Measurements from ENCODE around the gene FOSB.

The FOSB gene

DNA sequence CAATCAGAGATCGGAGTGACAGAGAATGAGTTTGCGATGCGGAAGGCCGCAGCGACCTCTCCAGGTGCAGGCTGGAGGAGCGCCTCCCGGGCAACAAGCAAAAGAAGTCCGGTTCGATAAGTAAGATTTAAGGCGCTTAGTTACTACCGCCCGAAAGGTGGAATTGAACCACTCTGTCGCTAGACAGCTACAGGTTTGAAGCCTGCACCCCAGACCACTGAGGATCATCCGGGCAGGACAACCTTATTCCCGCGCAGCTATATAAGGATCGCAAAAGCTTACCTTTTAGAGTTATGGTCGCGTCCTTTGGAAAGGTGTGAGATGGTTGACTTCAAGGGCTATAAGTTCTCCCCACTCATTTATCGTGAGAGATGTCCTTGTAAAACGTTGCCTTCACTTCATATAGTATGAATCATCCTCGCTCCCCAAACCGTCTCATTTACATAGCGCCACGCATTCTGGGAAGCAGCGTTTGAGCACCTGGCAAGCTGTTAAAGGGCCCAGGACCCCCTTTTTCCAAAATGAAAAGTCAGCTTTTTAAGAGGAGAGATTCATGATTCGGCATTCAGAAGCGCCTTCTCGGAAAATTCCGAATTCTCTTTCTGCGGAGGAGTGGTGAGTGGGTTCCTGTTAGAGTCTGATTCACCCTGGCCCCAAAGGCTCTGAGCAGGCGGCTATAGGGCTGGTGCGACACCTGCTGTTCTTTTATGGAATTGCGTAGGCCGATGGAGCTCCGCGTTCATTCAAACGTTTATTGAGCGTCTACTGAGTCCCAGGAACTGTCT lies 10.8 kb downstream of the FOSB start:
- Mint-ChIP-seq H3K4me1 (peaks cover 36% of the 10 kb centered on the region), H3K27ac (peak overlapping the region; percentile 99), H3K9me3 (no peaks in the 10 kb centered on the region), H3K27me3 (no peaks in the 10 kb centered on the region), H3K36me3 (no peaks in the 10 kb centered on the region), H3K4me3 (peak overlapping the region; percentile 82)
- ATAC-seq = peak; percentile 98

DNA sequence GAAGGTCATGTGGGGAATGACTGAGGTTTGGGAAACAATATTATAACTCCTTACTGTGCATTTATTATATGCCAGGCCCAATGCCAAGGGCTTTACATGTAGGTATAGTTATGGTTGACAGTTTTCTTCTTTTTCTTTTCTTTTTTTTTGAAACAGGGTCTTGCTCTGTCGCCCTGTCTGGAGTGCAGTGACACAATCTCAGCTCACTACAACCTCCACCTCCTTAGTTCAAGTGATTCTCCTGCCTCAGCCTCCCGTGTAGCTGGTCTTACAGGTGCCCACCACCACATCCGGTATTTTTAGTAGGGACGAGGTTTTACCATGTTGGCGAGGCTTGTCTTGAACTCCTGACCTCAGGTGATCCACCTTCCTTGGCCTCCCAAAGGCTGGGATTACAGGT lies 15.2 kb downstream of the FOSB start:
- Mint-ChIP-seq H3K27ac (no peak overlapping the region), H3K9me3 (no peaks in the 10 kb centered on the region), H3K36me3 (no peaks in the 10 kb centered on the region), H3K27me3 (no peaks in the 10 kb centered on the region), H3K4me3 (no peak overlapping the region), H3K4me1 (peaks cover 19% of the 10 kb centered on the region)
- no peak for ATAC-seq

DNA sequence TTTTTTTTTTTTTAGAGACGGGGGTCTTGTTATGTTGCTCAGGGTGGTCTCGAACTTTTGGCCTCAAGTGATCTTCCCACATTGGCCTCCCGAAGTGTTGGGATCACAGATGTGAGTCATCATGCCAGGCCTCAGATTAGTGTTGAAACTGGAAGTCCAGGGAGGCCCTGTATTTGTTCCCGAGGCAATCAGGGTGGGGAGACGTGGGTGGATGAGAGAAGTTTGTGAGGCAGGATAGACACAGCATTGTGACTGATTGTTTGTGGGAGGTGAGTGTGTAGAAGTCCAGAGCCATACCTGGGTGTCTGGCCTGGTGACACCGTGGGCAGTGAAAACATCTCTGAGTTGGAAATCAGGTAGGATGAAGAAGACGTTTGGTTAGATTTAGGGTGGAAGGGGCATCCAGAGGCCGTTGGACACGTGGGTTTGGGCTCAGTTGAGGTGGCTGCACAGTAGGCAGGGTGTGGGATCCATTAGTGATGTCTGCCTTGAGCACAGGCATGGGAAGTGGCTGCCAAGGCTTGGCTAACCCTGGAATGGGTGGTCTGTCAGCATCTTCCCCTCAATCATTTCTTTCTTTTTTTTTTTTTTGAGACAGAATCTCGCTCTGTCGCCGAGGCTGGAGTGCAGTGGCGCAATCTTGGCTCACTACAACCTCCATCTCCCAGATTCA lies 16.6 kb downstream of the FOSB start:
- peaks cover 7% of the 10 kb centered on the region for H3K4me1 Mint-ChIP-seq
- no peaks in the 10 kb centered on the region for H3K27me3 Mint-ChIP-seq
- no peaks in the 10 kb centered on the region for H3K9me3 Mint-ChIP-seq
- ATAC-seq = no peak
- H3K36me3 Mint-ChIP-seq = no peaks in the 10 kb centered on the region
- H3K4me3 Mint-ChIP-seq = no peak overlapping the region
- H3K27ac Mint-ChIP-seq = no peak overlapping the region

DNA sequence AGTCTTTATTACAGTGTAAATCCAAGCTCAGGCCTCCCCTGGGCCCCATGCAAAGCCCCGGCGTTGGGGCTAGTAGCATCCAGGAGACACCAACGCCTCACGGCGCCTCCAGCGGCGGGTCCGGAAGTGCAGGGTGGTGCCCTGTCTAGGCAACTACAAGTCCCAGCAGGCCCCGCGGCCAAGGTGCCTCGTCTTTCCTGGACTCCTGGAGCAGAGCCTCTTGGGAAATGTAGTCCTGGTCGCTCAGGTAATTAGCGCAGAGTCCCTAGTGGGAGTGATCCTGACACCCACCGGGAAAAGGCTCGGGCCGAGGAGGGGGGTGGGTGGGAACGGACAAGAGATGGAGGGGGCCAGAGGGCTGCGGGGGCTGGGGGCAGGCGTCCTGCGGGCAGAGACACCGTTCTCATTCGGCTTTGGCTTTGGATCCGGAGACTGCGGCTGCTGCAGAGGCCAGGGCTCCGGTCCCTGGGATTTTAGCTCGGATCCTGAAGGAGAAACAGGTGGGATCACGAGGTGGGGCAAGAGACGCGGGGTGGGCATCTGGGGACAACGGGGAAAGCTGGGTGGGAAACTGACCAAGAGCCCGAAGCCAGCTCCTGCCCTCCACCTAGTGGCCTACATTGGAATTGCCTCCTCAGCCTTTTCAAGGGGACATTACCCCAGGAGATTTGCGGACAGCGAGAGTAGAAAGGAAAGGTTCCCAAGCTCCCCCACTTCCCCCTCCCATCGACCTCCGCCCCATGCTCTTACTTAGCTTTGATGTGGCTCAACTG lies 17.7 kb downstream of the FOSB start:
- H3K27ac Mint-ChIP-seq = peak overlapping the region; percentile 77
- H3K4me3 Mint-ChIP-seq = peak overlapping the region; percentile 95
- peak; percentile 99 for ATAC-seq
- H3K36me3 Mint-ChIP-seq = no peaks in the 10 kb centered on the region
- peaks cover 7% of the 10 kb centered on the region for H3K4me1 Mint-ChIP-seq
- no peaks in the 10 kb centered on the region for H3K9me3 Mint-ChIP-seq
- no peaks in the 10 kb centered on the region for H3K27me3 Mint-ChIP-seq

DNA sequence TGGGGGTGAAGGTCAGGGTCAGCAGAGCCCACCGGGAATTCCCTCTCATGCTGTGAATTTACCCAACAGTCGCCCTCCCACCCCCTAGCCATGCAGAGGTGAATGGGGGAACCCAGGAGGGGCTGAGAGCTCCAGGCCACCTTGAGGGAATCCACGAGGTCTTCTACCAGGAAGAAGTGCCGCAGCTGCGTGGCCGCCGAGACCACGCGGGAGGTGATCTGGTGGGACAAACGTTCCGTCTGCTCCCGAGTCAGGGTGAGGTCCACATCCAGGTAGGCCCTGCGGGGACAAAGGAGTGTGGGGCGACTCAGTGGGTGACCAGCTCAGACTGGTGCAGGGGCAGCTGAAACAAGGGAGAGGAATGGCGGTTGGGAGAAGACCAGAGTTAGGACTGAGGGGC lies 20.9 kb downstream of the FOSB start:
- H3K4me1 Mint-ChIP-seq = peaks cover 19% of the 10 kb centered on the region
- no peak for ATAC-seq
- no peaks in the 10 kb centered on the region for H3K36me3 Mint-ChIP-seq
- peaks cover 13% of the 10 kb centered on the region for H3K27me3 Mint-ChIP-seq
- no peak overlapping the region for H3K27ac Mint-ChIP-seq
- H3K4me3 Mint-ChIP-seq = no peak overlapping the region
- H3K9me3 Mint-ChIP-seq = no peaks in the 10 kb centered on the region

DNA sequence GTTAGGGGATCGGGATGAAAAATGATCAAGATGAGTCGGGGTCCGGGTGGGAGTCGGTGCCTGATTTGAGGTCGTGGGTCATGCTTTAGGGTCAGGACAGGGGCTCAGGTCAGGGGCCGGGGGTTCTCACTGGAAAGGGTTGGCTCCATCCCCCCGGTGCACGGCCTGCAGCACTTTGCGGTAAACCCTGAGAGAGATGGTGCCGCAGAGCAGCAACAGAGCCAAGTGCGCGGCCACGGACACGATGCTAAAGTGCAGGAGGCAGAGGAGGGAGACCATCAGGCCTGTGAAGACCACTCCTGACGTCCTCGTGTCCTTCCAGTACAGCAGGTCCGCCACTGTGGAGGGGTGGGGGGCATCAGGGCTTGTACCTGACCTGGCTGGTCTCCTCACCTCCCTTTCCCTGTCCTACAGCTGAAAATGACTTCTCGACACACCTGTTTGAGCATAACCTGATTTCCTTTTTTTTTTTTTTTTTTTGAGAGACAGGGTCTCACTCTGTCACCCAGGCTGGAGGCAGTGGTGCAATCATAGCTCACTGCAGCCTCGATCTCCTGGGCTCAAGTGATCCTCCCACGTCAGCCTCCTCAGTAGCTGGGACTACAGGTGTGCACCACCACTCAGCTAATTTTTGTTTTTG lies 21.5 kb downstream of the FOSB start:
- Mint-ChIP-seq H3K4me3 (no peak overlapping the region), H3K9me3 (no peaks in the 10 kb centered on the region)
- no peak for ATAC-seq

DNA sequence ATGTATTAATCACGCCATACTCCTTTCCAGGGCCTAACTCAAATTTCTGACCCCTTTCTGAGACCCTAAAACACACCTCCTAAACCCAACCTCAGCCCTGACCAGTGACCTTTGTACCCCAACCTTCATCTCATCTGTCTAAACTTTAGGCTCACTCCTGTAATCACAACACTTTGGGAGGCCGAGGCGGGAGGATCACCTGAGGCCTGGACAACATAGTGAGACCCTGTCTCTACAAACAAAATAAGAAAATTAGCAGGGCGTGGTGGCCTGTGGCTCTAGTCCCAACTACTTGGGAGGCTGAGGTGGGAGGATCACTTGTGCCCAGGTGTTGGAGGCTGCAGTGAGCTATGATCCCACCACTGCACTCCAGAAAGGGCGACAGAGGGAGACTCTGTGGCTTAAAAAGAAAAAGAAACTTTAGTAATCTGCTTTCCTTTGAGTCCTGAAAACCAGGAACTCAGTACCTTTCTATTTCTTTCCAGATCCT lies 24.4 kb downstream of the FOSB start:
- Mint-ChIP-seq H3K4me1 (peaks cover 37% of the 10 kb centered on the region), H3K4me3 (peak overlapping the region; percentile 51), H3K27ac (no peak overlapping the region), H3K9me3 (no peaks in the 10 kb centered on the region), H3K36me3 (no peaks in the 10 kb centered on the region), H3K27me3 (peaks cover 27% of the 10 kb centered on the region)
- ATAC-seq = no peak

More for the DNA sequence above, 21.5 kb downstream of the FOSB start:
- no peak overlapping the region for H3K27ac Mint-ChIP-seq
- H3K27me3 Mint-ChIP-seq = peaks cover 13% of the 10 kb centered on the region
- peaks cover 25% of the 10 kb centered on the region for H3K4me1 Mint-ChIP-seq
- no peaks in the 10 kb centered on the region for H3K36me3 Mint-ChIP-seq

DNA sequence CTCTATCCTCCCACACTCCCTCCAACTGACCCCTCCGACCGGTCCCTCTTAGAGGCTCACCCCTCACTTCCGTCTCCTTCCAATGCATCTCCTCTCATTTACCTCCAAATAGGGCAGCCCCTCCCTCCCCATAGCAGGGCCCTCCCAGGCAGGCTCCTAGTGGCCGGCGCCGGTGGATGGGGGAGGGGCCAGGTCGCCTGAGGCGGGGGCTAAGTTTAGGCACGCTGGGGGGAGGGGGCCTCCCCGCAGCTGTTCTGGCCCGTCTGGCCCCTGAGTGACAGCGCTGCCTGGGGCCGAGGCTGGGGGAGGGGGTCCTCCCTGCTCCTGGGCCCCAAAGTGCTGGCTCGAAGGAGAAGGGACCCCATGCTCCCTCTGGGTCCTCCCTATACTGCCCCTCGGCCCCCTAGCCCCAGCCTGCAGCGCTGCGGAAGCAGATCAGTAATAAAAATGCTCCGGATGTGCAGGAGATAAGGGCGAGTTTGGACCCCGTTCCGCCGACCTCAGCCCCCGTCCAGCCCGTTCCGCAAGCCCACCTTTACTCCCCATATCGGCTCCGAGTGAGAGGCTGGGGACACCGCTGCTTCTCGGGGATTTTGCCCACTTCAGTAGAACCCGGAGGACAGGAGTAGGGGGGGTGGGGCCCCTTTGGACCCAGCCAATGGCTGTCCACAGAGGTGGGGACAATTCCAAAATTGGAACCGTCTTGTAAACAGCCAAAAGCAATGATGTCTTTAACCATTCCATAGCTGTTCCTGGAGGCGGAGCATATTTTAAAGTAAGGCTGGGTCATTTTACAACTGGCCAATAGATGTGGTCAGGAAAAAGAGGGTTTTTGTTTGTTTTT lies 25.1 kb downstream of the FOSB start:
- ATAC-seq = no peak
- peak overlapping the region; percentile 54 for H3K27ac Mint-ChIP-seq
- H3K9me3 Mint-ChIP-seq = no peaks in the 10 kb centered on the region
- peak overlapping the region; percentile 59 for H3K4me3 Mint-ChIP-seq
- peaks cover 27% of the 10 kb centered on the region for H3K27me3 Mint-ChIP-seq
- peaks cover 43% of the 10 kb centered on the region for H3K4me1 Mint-ChIP-seq
- no peaks in the 10 kb centered on the region for H3K36me3 Mint-ChIP-seq

DNA sequence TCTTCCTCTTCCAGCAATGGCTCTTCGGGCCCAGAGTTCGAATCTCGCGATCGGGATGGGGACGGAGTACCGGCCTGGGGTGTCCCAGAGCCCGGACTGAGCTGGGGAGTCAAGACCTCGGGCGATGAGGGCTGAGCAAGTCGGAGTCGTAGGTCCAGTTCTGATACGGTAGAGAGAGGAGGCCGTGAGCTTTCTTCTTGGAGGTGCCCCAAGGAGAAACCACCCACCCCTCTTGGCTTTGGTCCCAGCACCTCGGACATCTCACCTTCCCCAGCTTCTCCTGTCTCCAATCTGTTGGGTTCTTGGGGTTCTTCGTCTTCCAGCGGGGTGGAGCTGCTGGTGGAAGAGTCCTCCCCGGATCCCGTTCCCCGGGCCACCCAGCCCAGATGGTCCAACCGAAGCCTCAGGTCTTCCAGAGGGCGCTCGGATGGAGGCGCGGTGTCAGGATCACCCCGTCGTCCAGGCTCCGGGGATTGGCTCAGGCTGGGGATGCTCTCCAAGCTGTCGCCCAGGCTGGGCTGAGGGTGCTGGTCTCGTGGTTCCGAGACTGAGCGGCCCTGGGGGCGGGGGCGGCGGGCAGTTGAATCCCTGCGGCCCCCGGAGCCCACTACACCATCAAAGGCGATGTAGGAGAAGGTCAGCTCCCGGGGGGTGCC lies 26.6 kb downstream of the FOSB start:
- Mint-ChIP-seq H3K4me3 (no peak overlapping the region), H3K27ac (no peak overlapping the region), H3K36me3 (no peaks in the 10 kb centered on the region), H3K9me3 (peaks cover 2% of the 10 kb centered on the region), H3K27me3 (peaks cover 27% of the 10 kb centered on the region), H3K4me1 (peaks cover 56% of the 10 kb centered on the region)
- ATAC-seq = no peak

DNA sequence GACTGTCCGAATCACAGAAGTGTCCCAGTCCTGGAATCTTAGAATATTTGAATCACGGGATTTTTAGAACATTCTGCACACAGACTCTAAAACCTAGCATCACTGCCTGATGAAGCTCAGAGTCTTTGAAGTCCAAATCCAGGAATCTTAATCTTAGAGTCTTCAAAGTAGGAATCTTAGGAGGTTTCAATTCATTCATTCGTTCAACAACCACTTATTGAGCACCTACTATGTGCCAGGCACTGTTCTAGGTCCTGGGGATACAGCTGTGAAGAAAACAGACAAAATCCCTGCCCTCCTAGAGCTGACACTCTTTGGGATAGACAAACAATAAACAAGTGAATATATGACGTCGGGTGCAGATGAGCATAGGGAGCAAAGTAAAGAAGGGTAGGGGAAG lies 27.4 kb downstream of the FOSB start:
- no peaks in the 10 kb centered on the region for H3K36me3 Mint-ChIP-seq
- peaks cover 4% of the 10 kb centered on the region for H3K9me3 Mint-ChIP-seq
- H3K27me3 Mint-ChIP-seq = peaks cover 27% of the 10 kb centered on the region
- no peak overlapping the region for H3K27ac Mint-ChIP-seq
- H3K4me3 Mint-ChIP-seq = peak overlapping the region; percentile 52
- ATAC-seq = no peak
- H3K4me1 Mint-ChIP-seq = peaks cover 61% of the 10 kb centered on the region

DNA sequence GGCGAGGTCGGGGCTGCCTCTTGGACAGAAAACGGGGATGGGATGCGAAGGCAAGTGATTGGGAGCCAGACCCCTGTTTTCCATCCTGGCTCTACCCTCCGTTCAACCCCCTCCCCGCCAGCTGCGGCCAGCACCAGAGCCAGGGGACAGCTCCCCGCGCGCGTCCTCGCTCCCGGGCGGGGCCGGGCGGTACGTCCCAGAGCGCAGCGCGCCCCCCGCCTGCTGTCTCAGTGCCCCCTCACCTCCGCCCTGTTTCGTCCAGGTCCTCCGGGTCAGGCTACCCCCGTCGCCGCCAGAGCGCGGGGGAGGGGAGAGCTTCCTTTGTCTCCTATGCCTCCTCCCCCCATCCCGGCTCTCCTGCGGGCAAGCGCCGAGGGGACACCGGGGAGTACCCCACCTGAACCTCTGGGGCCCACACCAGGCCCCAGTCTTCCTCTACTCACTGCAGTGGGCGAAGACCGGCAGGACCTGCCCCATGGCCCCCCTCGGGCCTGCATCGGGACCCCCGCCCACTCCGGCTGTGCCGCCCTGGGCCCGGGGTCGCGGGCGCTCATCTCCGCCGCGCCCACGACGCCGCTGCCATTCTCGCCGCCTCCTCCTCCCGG lies 28.7 kb downstream of the FOSB start:
- Mint-ChIP-seq H3K9me3 (peaks cover 4% of the 10 kb centered on the region), H3K27me3 (peaks cover 27% of the 10 kb centered on the region), H3K27ac (peak overlapping the region; percentile 54), H3K4me3 (peak overlapping the region; percentile 81), H3K4me1 (peaks cover 70% of the 10 kb centered on the region), H3K36me3 (peaks cover 6% of the 10 kb centered on the region)
- ATAC-seq = peak; percentile 34

DNA sequence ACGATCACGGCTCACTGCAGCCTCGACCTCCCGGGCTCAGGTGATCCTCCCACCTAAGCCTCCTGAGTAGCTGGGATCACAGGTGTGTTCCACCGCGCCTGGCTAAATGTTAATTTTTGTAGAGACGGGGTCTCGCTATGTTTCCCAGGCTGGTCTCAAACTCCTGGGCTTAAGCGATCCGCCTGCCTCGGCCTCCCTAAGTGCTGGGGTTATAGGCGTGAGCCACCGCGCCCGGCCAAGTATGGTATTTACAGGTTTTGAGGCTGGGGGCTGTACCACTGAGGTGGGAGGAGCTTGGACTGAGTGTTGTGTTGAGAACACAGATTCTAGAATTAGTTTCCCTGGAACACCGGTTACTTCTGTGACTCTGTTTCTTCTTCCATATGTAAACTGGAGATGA lies 30.0 kb downstream of the FOSB start:
- Mint-ChIP-seq H3K36me3 (peaks cover 6% of the 10 kb centered on the region), H3K4me1 (peaks cover 78% of the 10 kb centered on the region), H3K4me3 (peak overlapping the region; percentile 78), H3K9me3 (peaks cover 4% of the 10 kb centered on the region), H3K27ac (peak overlapping the region; percentile 54), H3K27me3 (peaks cover 21% of the 10 kb centered on the region)
- ATAC-seq = no peak

DNA sequence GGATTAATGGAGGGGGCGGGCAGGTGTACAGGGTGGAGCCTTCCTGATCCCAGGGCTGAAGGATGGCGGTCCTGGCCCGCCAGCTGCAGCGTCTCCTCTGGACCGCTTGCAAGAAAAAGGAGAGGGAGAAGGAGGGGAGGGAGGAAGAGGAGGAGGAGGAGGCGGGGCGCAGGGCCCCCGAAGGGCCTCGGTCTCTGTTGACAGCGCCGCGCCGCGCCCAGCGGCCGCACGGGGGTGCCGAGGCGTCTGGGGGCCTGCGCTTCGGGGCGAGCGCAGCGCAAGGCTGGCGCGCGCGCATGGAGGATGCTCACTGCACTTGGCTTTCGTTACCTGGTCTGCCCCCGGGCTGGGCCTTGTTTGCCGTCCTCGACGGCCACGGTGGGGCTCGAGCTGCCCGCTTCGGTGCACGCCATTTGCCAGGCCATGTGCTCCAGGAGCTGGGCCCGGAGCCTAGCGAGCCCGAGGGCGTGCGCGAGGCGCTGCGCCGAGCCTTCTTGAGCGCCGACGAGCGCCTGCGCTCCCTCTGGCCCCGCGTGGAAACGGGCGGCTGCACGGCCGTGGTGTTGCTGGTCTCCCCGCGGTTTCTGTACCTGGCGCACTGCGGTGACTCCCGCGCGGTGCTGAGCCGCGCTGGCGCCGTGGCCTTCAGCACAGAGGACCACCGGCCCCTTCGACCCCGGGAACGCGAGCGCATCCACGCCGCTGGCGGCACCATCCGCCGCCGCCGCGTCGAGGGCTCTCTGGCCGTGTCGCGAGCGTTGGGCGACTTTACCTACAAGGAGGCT lies 30.8 kb downstream of the FOSB start, which contains the start of gene PPM1N:
TSS of gene PPM1N (plus strand) at position 33 of the 785 bp plus-strand sequence. CDS start at position 63, 30 bp downstream.
- ATAC-seq = peak; percentile 71
- Mint-ChIP-seq H3K4me3 (peak within 1 kb of the TSS; percentile 81), H3K27ac (peak within 1 kb of the TSS; percentile 54), H3K9me3 (peaks cover 4% of the 10 kb centered on the region), H3K36me3 (peaks cover 6% of the 10 kb centered on the region), H3K4me1 (peaks cover 75% of the 10 kb centered on the region), H3K27me3 (peaks cover 14% of the 10 kb centered on the region)

All from stimulated activated memory B cell treated with anti-CD40 and anti-IgM and Interleukin-4, amounts not matched to agents 10 μg/mL and 1 μg/mL and 100 μg/mL, for 72 hours (primary cell).